Activated B cell treated with CpG ODN at 0.5 μM for 24 hours (primary cell): ENCODE results near the gene HMCN1. TPM values are rescaled to one million over a fixed set of nuclear protein-coding genes. Genes with fewer than 3 reads are reported as not detected.

Source experiments
- ATAC-seq: fragments of 200-7000 bp; cut with Tn5 transposase; one replicate; pipeline ENCODE4 v1.10.0; 2021; ENCODE audit warnings: low read depth, mild to moderate bottlenecking, moderate library complexity
- CTCF ChIA-PET: fragments of 350-600 bp; sonication (Branson Sonifier 250); formaldehyde crosslinking; loops from one replicate; lab custom pipeline; 2021; ENCODE audit warnings: antibody characterized with exemption; lab: Charles Lee
- POLR2A ChIA-PET: fragments of 350-600 bp; sonication (Branson Sonifier 250); formaldehyde crosslinking; loops from one replicate; lab custom pipeline; 2021; ENCODE audit warnings: antibody characterized with exemption; lab: Charles Lee
- DNase-seq: peaks from one replicate; pipeline ENCODE4 v3.0.0; 2022
- H3K27ac Mint-ChIP-seq: one replicate; pipeline ENCODE4 v1.8.0; 2020; ENCODE audit warnings: mixed read lengths
- H3K27me3 Mint-ChIP-seq: one replicate; pipeline ENCODE4 v1.8.0; 2021; ENCODE audit warnings: mixed read lengths
- H3K36me3 Mint-ChIP-seq: one replicate; pipeline ENCODE4 v1.8.0; 2021; ENCODE audit warnings: low read depth, mixed read lengths
- H3K4me1 Mint-ChIP-seq: one replicate; pipeline ENCODE4 v1.8.0; 2021; ENCODE audit warnings: mixed read lengths
- H3K4me3 Mint-ChIP-seq: one replicate; pipeline ENCODE4 v1.8.0; 2020; ENCODE audit warnings: mild to moderate bottlenecking, mixed read lengths
- H3K9me3 Mint-ChIP-seq: one replicate; pipeline ENCODE4 v1.8.0; 2020; ENCODE audit warnings: mixed read lengths
- intact Hi-C: fragments of 100-400 bp; cut with micrococcal nuclease; formaldehyde crosslinking; loops from one replicate; pipeline ENCODE4 v1.15.1; 2024
- total RNA-seq: library from RNA; stranded (reverse); gene quantifications from 2 replicates; pipeline ENCODE4 v1.2.3, GENCODE V29; 2022
- TF ChIP-seq, protein P1 (sequence below): fragments of 200-600 bp; IDR thresholded peaks from one replicate; pipeline ENCODE4 v1.8.0; 2022; ENCODE audit warnings: antibody characterized with exemption, mild to moderate bottlenecking

Gene HMCN1
- total RNA-seq, 1 donor from 2014 or later: 0.27 TPM

DNA sequence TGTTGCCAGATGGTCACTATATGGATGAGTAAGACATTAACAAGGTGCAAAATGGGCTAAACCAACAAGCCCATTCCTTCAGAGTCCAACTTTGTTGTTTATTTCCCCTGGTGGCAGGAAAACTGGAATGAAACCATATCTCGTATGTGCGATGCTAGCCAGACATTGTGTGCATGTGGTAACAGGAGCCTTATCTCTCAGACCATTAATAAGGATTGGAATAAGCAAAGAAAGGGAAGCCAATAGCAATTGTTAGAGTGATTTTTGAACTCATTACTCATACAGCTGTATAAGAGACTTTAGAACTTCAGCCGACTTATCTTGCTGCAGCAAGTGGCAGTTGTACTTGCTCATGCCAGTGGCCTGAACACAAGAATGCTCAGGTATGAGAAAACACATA is 30.0 kb upstream of the HMCN1 start:
- DNase-seq (no peak), ATAC-seq (no peak)
- TF ChIP-seq, protein P1, sequence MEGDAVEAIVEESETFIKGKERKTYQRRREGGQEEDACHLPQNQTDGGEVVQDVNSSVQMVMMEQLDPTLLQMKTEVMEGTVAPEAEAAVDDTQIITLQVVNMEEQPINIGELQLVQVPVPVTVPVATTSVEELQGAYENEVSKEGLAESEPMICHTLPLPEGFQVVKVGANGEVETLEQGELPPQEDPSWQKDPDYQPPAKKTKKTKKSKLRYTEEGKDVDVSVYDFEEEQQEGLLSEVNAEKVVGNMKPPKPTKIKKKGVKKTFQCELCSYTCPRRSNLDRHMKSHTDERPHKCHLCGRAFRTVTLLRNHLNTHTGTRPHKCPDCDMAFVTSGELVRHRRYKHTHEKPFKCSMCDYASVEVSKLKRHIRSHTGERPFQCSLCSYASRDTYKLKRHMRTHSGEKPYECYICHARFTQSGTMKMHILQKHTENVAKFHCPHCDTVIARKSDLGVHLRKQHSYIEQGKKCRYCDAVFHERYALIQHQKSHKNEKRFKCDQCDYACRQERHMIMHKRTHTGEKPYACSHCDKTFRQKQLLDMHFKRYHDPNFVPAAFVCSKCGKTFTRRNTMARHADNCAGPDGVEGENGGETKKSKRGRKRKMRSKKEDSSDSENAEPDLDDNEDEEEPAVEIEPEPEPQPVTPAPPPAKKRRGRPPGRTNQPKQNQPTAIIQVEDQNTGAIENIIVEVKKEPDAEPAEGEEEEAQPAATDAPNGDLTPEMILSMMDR: no peak
- Mint-ChIP-seq H3K36me3 (no peaks in the 10 kb centered on the region), H3K9me3 (peaks cover 2% of the 10 kb centered on the region), H3K4me3 (no peak overlapping the region), H3K4me1 (no peaks in the 10 kb centered on the region), H3K27me3 (peaks cover 32% of the 10 kb centered on the region), H3K27ac (no peak overlapping the region)
- CTCF ChIA-PET: no interaction called here
- POLR2A ChIA-PET: no interaction called here
- intact Hi-C loops: no loop called here

DNA sequence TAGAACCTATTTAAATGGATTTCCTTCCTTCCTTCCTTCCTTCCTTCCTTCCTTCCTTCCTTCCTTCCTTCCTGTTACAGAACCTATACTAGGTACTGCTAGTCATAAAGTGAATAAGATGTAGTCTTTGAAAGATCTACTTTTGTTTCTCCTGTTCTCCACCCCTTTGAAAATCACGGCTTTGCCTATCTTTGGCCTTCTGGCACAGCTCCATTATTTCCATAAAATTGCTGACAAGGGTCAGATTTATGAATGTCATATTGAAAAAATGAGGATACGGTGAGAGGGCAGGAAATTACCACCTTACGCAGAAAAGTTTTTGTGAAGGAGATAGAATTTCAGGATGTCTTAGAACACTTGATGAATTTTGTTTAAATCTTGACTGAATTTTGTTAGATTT is 18.1 kb upstream of the HMCN1 start:
- no peak overlapping the region for H3K27ac Mint-ChIP-seq
- TF ChIP-seq, protein P1: no peak
- ATAC-seq (no peak), DNase-seq (no peak)
- intact Hi-C loops: no loop called here
- no peaks in the 10 kb centered on the region for H3K36me3 Mint-ChIP-seq
- H3K9me3 Mint-ChIP-seq: peaks cover 2% of the 10 kb centered on the region
- ChIA-PET POLR2A (no interaction called here), CTCF (no interaction called here)
- H3K4me1 Mint-ChIP-seq: no peaks in the 10 kb centered on the region
- H3K4me3 Mint-ChIP-seq: no peak overlapping the region
- peaks cover 15% of the 10 kb centered on the region for H3K27me3 Mint-ChIP-seq

DNA sequence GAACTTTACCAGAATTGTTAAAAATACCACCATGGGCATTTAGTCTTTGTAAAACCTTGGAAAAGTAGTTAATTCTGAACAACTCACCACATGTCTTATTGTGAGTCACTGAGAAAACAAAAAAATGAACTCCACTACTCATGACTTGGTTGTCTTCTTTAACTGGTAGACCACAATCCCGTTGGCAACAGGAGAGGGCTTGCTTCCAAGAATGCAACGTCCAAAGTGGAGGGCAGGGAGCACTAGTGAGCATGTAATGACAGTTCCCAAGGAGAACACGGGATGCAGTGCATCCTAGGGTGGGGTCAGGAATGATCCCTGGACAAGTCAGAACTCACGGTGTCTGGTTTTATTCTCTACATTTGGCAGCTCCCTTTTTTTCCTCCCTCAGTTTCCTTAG is 15.2 kb upstream of the HMCN1 start:
- ChIA-PET POLR2A (no interaction called here), CTCF (no interaction called here)
- no peak overlapping the region for H3K4me3 Mint-ChIP-seq
- no peak for DNase-seq
- H3K9me3 Mint-ChIP-seq: no peaks in the 10 kb centered on the region
- TF ChIP-seq, protein P1: no peak
- intact Hi-C loops: no loop called here
- no peaks in the 10 kb centered on the region for H3K36me3 Mint-ChIP-seq
- ATAC-seq: no peak
- no peak overlapping the region for H3K27ac Mint-ChIP-seq
- peaks cover 15% of the 10 kb centered on the region for H3K27me3 Mint-ChIP-seq
- H3K4me1 Mint-ChIP-seq: no peaks in the 10 kb centered on the region

DNA sequence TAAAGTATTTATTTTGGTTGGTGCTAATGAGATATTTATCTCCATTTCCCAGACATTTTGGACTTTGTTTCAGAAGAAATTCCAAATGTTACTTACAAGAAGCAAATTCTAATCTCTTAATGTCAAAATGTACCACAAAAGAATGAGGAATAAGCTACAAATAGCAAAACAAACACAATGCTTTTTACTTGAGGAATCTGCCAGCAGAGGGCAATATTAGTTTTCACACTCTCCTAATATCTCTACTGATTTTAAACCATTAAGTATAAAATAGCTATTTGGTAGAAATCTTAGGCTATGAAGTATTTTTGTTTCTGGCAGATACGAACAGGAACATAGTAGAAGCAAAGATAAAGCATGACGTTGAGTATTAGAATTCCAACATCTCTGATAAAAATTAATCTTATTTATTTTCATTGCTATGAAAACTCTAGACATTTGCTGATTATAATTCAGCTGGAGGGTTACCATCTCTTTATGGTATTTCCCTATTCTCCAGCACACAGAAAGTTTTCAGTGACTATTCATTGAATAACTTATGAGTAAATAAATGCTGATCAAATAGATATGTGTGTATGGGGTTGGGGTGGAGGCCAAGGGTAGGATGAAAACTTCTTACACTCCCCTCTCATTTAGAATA is 13.4 kb upstream of the HMCN1 start:
- CTCF ChIA-PET: interaction anchor here (0.7 to 0.9 kb wide), 4 partner anchors 13 to 566 kb away, joined by 3 to 4 read pairs (median 3); partner anchors contain the start of gene HMCN1
- no peaks in the 10 kb centered on the region for H3K36me3 Mint-ChIP-seq
- ATAC-seq (no peak), DNase-seq (no peak)
- H3K9me3 Mint-ChIP-seq: no peaks in the 10 kb centered on the region
- peaks cover 8% of the 10 kb centered on the region for H3K27me3 Mint-ChIP-seq
- no peaks in the 10 kb centered on the region for H3K4me1 Mint-ChIP-seq
- H3K4me3 Mint-ChIP-seq: no peak overlapping the region
- TF ChIP-seq, protein P1: no peak
- intact Hi-C loops: loop anchor here (1.0 kb wide), 1 partner anchor 492 kb away; no protein-coding TSS in a partner anchor
- POLR2A ChIA-PET: no interaction called here
- no peak overlapping the region for H3K27ac Mint-ChIP-seq

DNA sequence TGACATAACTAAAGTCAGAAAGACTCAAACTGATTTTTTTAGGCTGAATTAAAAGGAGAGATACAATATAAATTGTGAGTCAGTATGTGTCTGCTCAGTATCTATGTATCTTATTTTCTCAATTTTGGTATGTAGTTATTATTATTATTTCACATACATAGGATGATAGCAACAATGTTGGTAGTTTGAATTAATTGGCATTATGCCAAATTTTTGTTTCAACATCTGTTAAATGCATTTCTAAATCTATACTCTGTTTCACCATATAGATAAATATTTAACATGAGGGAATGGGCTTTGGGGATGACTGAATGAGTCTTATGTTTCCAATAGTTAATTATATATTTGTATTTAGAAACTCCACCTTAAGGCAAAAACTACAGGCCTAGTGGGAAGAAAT is 12.6 kb upstream of the HMCN1 start:
- DNase-seq (no peak), ATAC-seq (no peak)
- CTCF ChIA-PET: interaction anchor here (0.8 kb wide), 1 partner anchor 13 kb away, joined by 3 read pairs; the partner anchor contains the start of gene HMCN1
- peaks cover 6% of the 10 kb centered on the region for H3K27me3 Mint-ChIP-seq
- intact Hi-C loops: loop anchor here (1.0 kb wide), 1 partner anchor 491 kb away; no protein-coding TSS in a partner anchor
- H3K9me3 Mint-ChIP-seq: no peaks in the 10 kb centered on the region
- H3K36me3 Mint-ChIP-seq: no peaks in the 10 kb centered on the region
- H3K4me1 Mint-ChIP-seq: no peaks in the 10 kb centered on the region
- TF ChIP-seq, protein P1: no peak
- H3K27ac Mint-ChIP-seq: no peak overlapping the region
- POLR2A ChIA-PET: no interaction called here
- no peak overlapping the region for H3K4me3 Mint-ChIP-seq
